ENCODE measurements around the gene SLC66A3. TPM values are rescaled to one million over a fixed set of nuclear protein-coding genes. Genes with fewer than 3 reads are reported as not detected.

Gene SLC66A3
- total RNA-seq, 1 experiment from 2014 or later = 19.2 TPM

- DNase-seq (no peak), ATAC-seq (no peak)
- Histone ChIP-seq H3K9ac (ENCODE audit: low read length) (no peak overlapping the region), H3K4me3 (ENCODE audit: low read length) (peak overlapping the region; percentile 70; the same call in 1 of the 2 replicates), H2AFZ (ENCODE audit: low read length) (peak overlapping the region; percentile 78), H3K4me2 (ENCODE audit: low read length) (peak overlapping the region; percentile 89), H3K9me3 (ENCODE audit: low read length) (no peaks in the 10 kb centered on the region), H3K9me2 (replicated peaks; ENCODE audit: low read length) (no peaks in the 10 kb centered on the region), H3K4me1 (ENCODE audit: insufficient read depth, low read length) (peaks cover 21% of the 10 kb centered on the region), H3K27ac (ENCODE audit: low read length) (no peak overlapping the region), H4K20me1 (ENCODE audit: low read length) (no peaks in the 10 kb centered on the region), H3F3A (ENCODE audit: low read length, unreplicated experiment) (no peaks in the 10 kb centered on the region), H3K36me3 (ENCODE audit: low read depth, low read length) (no peaks in the 10 kb centered on the region), H3K27me3 (ENCODE audit: low read length) (no peaks in the 10 kb centered on the region), H3K79me2 (ENCODE audit: low read length) (no peaks in the 10 kb centered on the region)
- POLR2A ChIA-PET (ENCODE audit: unreplicated experiment) = interaction anchor here (0.5 kb wide), 1 partner anchor 655 kb away, joined by 5 read pairs; no protein-coding TSS in a partner anchor
- CTCF ChIA-PET = interaction anchor here (0.6 to 2.6 kb wide), 7 partner anchors 49 to 452 kb away, joined by 3 to 19 read pairs (median 4); partner anchors contain the start of gene PDIA6
- no TSS peak for BruUV-seq (replicated peaks)
- TF ChIP-seq, protein P1, sequence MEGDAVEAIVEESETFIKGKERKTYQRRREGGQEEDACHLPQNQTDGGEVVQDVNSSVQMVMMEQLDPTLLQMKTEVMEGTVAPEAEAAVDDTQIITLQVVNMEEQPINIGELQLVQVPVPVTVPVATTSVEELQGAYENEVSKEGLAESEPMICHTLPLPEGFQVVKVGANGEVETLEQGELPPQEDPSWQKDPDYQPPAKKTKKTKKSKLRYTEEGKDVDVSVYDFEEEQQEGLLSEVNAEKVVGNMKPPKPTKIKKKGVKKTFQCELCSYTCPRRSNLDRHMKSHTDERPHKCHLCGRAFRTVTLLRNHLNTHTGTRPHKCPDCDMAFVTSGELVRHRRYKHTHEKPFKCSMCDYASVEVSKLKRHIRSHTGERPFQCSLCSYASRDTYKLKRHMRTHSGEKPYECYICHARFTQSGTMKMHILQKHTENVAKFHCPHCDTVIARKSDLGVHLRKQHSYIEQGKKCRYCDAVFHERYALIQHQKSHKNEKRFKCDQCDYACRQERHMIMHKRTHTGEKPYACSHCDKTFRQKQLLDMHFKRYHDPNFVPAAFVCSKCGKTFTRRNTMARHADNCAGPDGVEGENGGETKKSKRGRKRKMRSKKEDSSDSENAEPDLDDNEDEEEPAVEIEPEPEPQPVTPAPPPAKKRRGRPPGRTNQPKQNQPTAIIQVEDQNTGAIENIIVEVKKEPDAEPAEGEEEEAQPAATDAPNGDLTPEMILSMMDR (conservative IDR thresholded peaks at IDR 0.05; ENCODE audit: low read depth, low read length) = no peak
- TF ChIP-seq EZH2 (IDR thresholded peaks at IDR 0.05; ENCODE audit: low read length, unreplicated experiment) (no peak), EZH2phosphoT487 (IDR thresholded peaks at IDR 0.05; ENCODE audit: borderline replicate concordance, low read length) (no peak)
- intact Hi-C loops (cut with micrococcal nuclease) = loop anchor here (2.0 to 10.0 kb wide), 7 partner anchors 23 to 543 kb away; partner anchors contain the start of genes NTSR2 and SLC66A3
Measured at GRCh38 chr2:11132036-11132671, 23.1 kb upstream of the SLC66A3 start.

DNA sequence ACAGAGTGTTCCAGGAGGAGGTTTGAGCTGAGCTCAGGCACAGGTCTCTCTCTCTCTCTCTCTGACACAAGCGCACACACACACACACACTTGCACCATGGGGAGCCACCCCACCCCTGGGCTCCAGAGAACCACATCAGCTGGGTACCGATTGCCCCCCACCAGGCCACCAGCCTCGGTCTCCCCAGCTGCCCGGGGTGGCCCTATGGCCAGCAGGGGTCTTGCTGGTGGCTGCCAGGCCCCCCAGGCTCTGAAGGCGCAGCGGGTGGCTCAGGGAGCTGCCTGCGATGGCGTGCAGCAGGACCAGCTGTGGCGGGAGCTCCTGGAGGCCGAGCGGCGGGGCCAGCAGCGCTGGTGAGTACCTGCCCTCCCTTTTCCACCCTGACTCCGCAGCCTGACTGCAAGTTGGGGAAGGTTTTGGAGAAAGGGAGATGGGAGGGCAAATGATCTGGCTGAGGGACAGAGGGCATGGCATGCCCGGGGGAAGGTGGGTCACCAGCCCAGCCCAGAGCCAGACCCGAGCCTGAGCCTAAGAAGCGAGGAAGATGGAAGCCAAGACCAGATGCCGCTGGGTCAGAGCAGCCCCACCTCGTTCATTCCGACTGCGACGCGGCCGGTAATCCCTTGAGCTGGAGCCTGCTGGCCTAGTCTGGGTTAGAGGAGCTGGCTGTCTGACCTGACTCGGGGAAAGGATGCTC lies 21.9 kb upstream of the SLC66A3 start:
- H3K36me3 ChIP-seq (ENCODE audit: low read depth, low read length) = no peaks in the 10 kb centered on the region
- POLR2A ChIA-PET (ENCODE audit: unreplicated experiment) = no interaction called here
- peak overlapping the region; percentile 78 for H2AFZ ChIP-seq (ENCODE audit: low read length)
- H3K4me1 ChIP-seq (ENCODE audit: insufficient read depth, low read length) = peaks cover 17% of the 10 kb centered on the region
- no peaks in the 10 kb centered on the region for H3K27me3 ChIP-seq (ENCODE audit: low read length)
- no peaks in the 10 kb centered on the region for H3K9me3 ChIP-seq (ENCODE audit: low read length)
- intact Hi-C loops (cut with micrococcal nuclease) = loop anchor here (2.0 to 10.0 kb wide), 7 partner anchors 21 to 541 kb away; partner anchors contain the start of genes NTSR2 and SLC66A3
- no peak overlapping the region for H3K27ac ChIP-seq (ENCODE audit: low read length)
- H3K9ac ChIP-seq (ENCODE audit: low read length) = peak overlapping the region; percentile 40; the same call in 1 of the 2 replicates
- no peaks in the 10 kb centered on the region for H3K79me2 ChIP-seq (ENCODE audit: low read length)
- peak overlapping the region; percentile 70 for H3K4me3 ChIP-seq (ENCODE audit: low read length)
- CTCF ChIA-PET = interaction anchor here (0.5 to 2.6 kb wide), 11 partner anchors 9 to 651 kb away, joined by 3 to 19 read pairs (median 4); no protein-coding TSS in a partner anchor
- DNase-seq = no peak
- ATAC-seq = no peak
- H3K4me2 ChIP-seq (ENCODE audit: low read length) = peak overlapping the region; percentile 89
- no peaks in the 10 kb centered on the region for H4K20me1 ChIP-seq (ENCODE audit: low read length)
- H3K9me2 ChIP-seq (replicated peaks; ENCODE audit: low read length) = no peaks in the 10 kb centered on the region
- H3F3A ChIP-seq (ENCODE audit: low read length, unreplicated experiment) = no peaks in the 10 kb centered on the region
- TF ChIP-seq, protein P1 (conservative IDR thresholded peaks at IDR 0.05; ENCODE audit: low read depth, low read length) = no peak
- TF ChIP-seq EZH2 (IDR thresholded peaks at IDR 0.05; ENCODE audit: low read length, unreplicated experiment) = no peak
- no peak for TF ChIP-seq EZH2phosphoT487 (IDR thresholded peaks at IDR 0.05; ENCODE audit: borderline replicate concordance, low read length)
- no TSS peak for BruUV-seq (replicated peaks)
